ENCODE measurements around the gene RHD.
"Not testable (repeated sequence)": the region's sequence is repeated elsewhere in the genome, so short reads cannot be mapped to it uniquely, and the experiment has no call there.

DNA sequence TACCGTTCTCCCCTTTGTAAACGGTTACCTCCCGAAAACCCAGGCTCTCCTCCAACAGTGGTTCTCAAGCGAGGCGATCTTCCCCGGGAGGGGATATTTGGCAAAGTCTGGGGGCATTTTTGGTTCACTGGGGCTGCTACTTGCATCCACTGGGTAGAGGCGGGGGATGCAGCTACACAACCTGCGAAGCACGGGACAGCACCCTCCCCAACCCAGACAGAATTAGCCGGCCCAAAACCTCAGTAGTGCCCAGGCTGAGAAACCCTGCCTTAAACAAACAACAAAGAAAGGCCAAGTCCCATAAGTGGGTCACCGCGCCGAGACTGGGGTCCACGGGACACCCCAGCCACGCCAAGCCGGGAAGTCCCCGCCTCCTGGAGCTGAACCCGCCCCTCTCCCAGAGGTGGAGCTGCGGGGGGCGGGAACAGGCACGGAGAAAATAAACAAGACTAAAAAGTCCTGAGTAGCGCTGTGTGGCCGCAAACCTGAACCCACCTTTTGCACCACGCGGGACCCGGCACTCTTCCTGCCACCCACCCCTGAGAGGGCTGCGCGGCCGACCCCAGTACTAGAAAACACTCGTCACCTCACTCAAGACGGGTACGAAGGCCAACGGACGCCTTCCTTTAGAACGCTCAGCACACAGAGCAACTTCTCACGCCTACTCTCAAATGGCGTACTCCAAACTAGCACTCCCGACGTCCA is 65.3 kb downstream of the RHD start:
- not testable (repeated sequence) for TF ChIP-seq CTCF, POLR2A (IDR thresholded peaks at IDR 0.05)

Data from adrenal gland (tissue), 5 donors.